ENCODE measurements around the gene PRSS57. TPM values are rescaled to one million over a fixed set of nuclear protein-coding genes. Genes with fewer than 3 reads are reported as not detected.

The PRSS57 gene
- total RNA-seq, 1 experiment from 2014 or later, result not detected

GRCh38 chr19:734716-735115 is 39.5 kb upstream of the PRSS57 start:
- Histone ChIP-seq H3K27me3 (ENCODE audit: control insufficient read depth, insufficient read depth, low read length) (no peaks in the 10 kb centered on the region), H3K9me3 (ENCODE audit: control insufficient read depth, insufficient read depth, low read depth, low read length) (no peaks in the 10 kb centered on the region), H3K27ac (ENCODE audit: low read length) (no peak overlapping the region), H3K4me1 (ENCODE audit: control insufficient read depth, insufficient read depth, low read length) (no peaks in the 10 kb centered on the region), H3K4me3 (ENCODE audit: low read depth in 2 of 2, low read length in 2 of 2) (no peak overlapping the region), H3K36me3 (ENCODE audit: control insufficient read depth, insufficient read depth, low read length) (no peaks in the 10 kb centered on the region)
- DNase-seq (ENCODE audit: low read depth, low spot score) (no peak), ATAC-seq (no peak)
- in situ Hi-C loops (cut with HindIII; ENCODE audit: low pct_unique_long_range_greater_than_20kb, low sequenced_read_pairs) (no loop called here), intact Hi-C loops (cut with micrococcal nuclease; ENCODE audit: unreplicated experiment) (loop anchor here (5.0 kb wide), 1 partner anchor 62 kb away; no protein-coding TSS in a partner anchor)
- ChIA-PET CTCF (interaction anchor here (0.5 to 1.0 kb wide), 4 partner anchors 51 to 225 kb away, joined by 3 to 6 read pairs (median 4); no protein-coding TSS in a partner anchor), POLR2A (no interaction called here)
- BruUV-seq (replicated peaks), result no TSS peak
- TF ChIP-seq CTCF (IDR thresholded peaks at IDR 0.05), result no peak
- no peak for TF ChIP-seq POLR2AphosphoS5 (IDR thresholded peaks at IDR 0.05; ENCODE audit: low read depth, low read length)
- TF ChIP-seq TCF7L2 (IDR thresholded peaks at IDR 0.05; ENCODE audit: low read depth, low read length), result no peak
- TF ChIP-seq REST (IDR thresholded peaks at IDR 0.05; ENCODE audit: insufficient read depth in 1 of 2, low read depth in 2 of 2, low read length in 1 of 2), result no peak
- no peak for TF ChIP-seq SIN3A (IDR thresholded peaks at IDR 0.05; ENCODE audit: borderline replicate concordance, insufficient read depth, low read depth, low read length)

- H3K36me3 ChIP-seq (ENCODE audit: control insufficient read depth, insufficient read depth, low read length), result no peaks in the 10 kb centered on the region
- BruUV-seq (replicated peaks), result no TSS peak
- no peak for ATAC-seq
- in situ Hi-C loops (cut with HindIII; ENCODE audit: low pct_unique_long_range_greater_than_20kb, low sequenced_read_pairs), result no loop called here
- intact Hi-C loops (cut with micrococcal nuclease; ENCODE audit: unreplicated experiment), result loop anchor here (5.0 kb wide), 1 partner anchor 60 kb away; no protein-coding TSS in a partner anchor
- CTCF ChIA-PET, result no interaction called here
- no peak overlapping the region for H3K4me3 ChIP-seq (ENCODE audit: low read depth in 2 of 2, low read length in 2 of 2)
- DNase-seq (ENCODE audit: low read depth, low spot score), result no peak
- TF ChIP-seq SIN3A (IDR thresholded peaks at IDR 0.05; ENCODE audit: borderline replicate concordance, insufficient read depth, low read depth, low read length) (no peak), REST (IDR thresholded peaks at IDR 0.05; ENCODE audit: insufficient read depth in 1 of 2, low read depth in 2 of 2, low read length in 1 of 2) (no peak), TCF7L2 (IDR thresholded peaks at IDR 0.05; ENCODE audit: low read depth, low read length) (no peak), POLR2AphosphoS5 (IDR thresholded peaks at IDR 0.05; ENCODE audit: low read depth, low read length) (no peak), CTCF (IDR thresholded peaks at IDR 0.05) (no peak)
- POLR2A ChIA-PET, result no interaction called here
- H3K9me3 ChIP-seq (ENCODE audit: control insufficient read depth, insufficient read depth, low read depth, low read length), result no peaks in the 10 kb centered on the region
- H3K4me1 ChIP-seq (ENCODE audit: control insufficient read depth, insufficient read depth, low read length), result no peaks in the 10 kb centered on the region; the same call in 1 of the 2 replicates
- no peak overlapping the region for H3K27ac ChIP-seq (ENCODE audit: low read length)
- H3K27me3 ChIP-seq (ENCODE audit: control insufficient read depth, insufficient read depth, low read length), result no peaks in the 10 kb centered on the region
These were observed 37.2 kb upstream of the PRSS57 start for GRCh38 chr19:732148-733069.

All from Panc1 (cell line).